ENCODE measurements around the gene SESTD1. TPM values are rescaled to one million over a fixed set of nuclear protein-coding genes. Genes with fewer than 3 reads are reported as not detected.

The SESTD1 gene
- total RNA-seq, 2 experiments from 2014 or later: 8.7 to 10.2 TPM

GRCh38 chr2:179268277-179268925 is 3.8 kb upstream of the SESTD1 start:
- ChIA-PET POLR2A (no interaction called here), CTCF (interaction anchor here (0.9 kb wide), 1 partner anchor 19 kb away, joined by 3 read pairs; no protein-coding TSS in a partner anchor)
- no peak overlapping the region for H3K27ac Mint-ChIP-seq
- H3K36me3 Mint-ChIP-seq (ENCODE audit: low read depth): peaks cover 3% of the 10 kb centered on the region
- peaks cover 12% of the 10 kb centered on the region for H3K4me1 Mint-ChIP-seq (ENCODE audit: low read depth)
- intact Hi-C loops (cut with DNase I, micrococcal nuclease): no loop called here
- Histone ChIP-seq H3K9me3 (ENCODE audit: control insufficient read depth in 1 of 2, insufficient read depth in 1 of 2, low read length in 2 of 2) (no peaks in the 10 kb centered on the region), H3K4me1 (ENCODE audit: insufficient read depth, low read length) (peaks cover 10% of the 10 kb centered on the region), H3K4me3 (ENCODE audit: low read length) (no peak overlapping the region), H3K36me3 (ENCODE audit: insufficient read depth, low read length) (no peaks in the 10 kb centered on the region), H3K27ac (ENCODE audit: low read depth in 1 of 2, low read length in 2 of 2) (no peak overlapping the region), H3K27me3 (ENCODE audit: control insufficient read depth in 1 of 2, insufficient read depth in 2 of 2, low read length in 2 of 2) (peaks cover 0 to 15% of the 10 kb centered on the region in 2 experiments)
- no peak overlapping the region for H3K4me3 Mint-ChIP-seq
- DNase-seq (peak in 1 of 14 experiments; percentile 44), ATAC-seq (ENCODE audit: poor library complexity) (no peak)
- peaks cover 20% of the 10 kb centered on the region for H3K27me3 Mint-ChIP-seq
- TF ChIP-seq, protein P1, sequence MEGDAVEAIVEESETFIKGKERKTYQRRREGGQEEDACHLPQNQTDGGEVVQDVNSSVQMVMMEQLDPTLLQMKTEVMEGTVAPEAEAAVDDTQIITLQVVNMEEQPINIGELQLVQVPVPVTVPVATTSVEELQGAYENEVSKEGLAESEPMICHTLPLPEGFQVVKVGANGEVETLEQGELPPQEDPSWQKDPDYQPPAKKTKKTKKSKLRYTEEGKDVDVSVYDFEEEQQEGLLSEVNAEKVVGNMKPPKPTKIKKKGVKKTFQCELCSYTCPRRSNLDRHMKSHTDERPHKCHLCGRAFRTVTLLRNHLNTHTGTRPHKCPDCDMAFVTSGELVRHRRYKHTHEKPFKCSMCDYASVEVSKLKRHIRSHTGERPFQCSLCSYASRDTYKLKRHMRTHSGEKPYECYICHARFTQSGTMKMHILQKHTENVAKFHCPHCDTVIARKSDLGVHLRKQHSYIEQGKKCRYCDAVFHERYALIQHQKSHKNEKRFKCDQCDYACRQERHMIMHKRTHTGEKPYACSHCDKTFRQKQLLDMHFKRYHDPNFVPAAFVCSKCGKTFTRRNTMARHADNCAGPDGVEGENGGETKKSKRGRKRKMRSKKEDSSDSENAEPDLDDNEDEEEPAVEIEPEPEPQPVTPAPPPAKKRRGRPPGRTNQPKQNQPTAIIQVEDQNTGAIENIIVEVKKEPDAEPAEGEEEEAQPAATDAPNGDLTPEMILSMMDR (IDR thresholded peaks at IDR 0.05): no peak
- H3K9me3 Mint-ChIP-seq: no peaks in the 10 kb centered on the region

GRCh38 chr2:179266271-179266670 is 1.6 kb upstream of the SESTD1 start:
- Histone ChIP-seq H3K4me3 (ENCODE audit: low read length) (no peak overlapping the region), H3K36me3 (ENCODE audit: insufficient read depth, low read length) (no peaks in the 10 kb centered on the region), H3K27me3 (ENCODE audit: control insufficient read depth in 1 of 2, insufficient read depth in 2 of 2, low read length in 2 of 2) (peaks cover 0 to 21% of the 10 kb centered on the region in 2 experiments), H3K4me1 (ENCODE audit: insufficient read depth, low read length) (peaks cover 10% of the 10 kb centered on the region), H3K9me3 (ENCODE audit: control insufficient read depth in 1 of 2, insufficient read depth in 1 of 2, low read length in 2 of 2) (no peaks in the 10 kb centered on the region), H3K27ac (ENCODE audit: low read depth in 1 of 2, low read length in 2 of 2) (no peak overlapping the region)
- CTCF ChIA-PET: no interaction called here
- POLR2A ChIA-PET: no interaction called here
- TF ChIP-seq, protein P1 (IDR thresholded peaks at IDR 0.05): no peak
- Mint-ChIP-seq H3K27me3 (peaks cover 23% of the 10 kb centered on the region), H3K4me1 (ENCODE audit: low read depth) (peaks cover 19% of the 10 kb centered on the region), H3K4me3 (peak overlapping the region; percentile 76), H3K27ac (no peak overlapping the region), H3K9me3 (no peaks in the 10 kb centered on the region), H3K36me3 (ENCODE audit: low read depth) (peaks cover 4% of the 10 kb centered on the region)
- no peak for ATAC-seq (ENCODE audit: poor library complexity)
- no peak for DNase-seq
- intact Hi-C loops (cut with DNase I, micrococcal nuclease): no loop called here

DNA sequence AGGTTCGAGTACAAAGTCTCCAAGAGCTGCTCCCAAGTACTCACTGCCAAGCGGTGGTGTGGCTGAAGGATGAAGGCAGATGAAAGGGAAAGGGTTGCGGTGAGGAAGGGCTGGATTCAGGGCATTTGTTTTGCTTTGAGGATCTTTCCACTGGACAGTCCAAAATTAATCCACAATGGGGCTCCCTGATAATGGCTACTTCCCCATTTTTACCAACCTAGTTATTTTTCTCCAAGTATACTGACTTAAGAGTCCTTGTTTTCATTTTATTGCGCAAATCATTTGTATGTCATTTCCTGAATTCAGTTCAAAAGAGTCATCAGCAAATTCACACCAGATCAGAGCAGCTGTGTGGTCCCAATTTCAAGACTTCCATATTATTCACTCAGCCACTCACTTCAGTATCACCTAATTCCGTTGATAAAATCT is 464 bp upstream of the SESTD1 start:
- CTCF ChIA-PET: no interaction called here
- no peaks in the 10 kb centered on the region for H3K36me3 ChIP-seq (ENCODE audit: insufficient read depth, low read length)
- peaks cover 10% of the 10 kb centered on the region for H3K4me1 ChIP-seq (ENCODE audit: insufficient read depth, low read length)
- H3K27me3 ChIP-seq (ENCODE audit: control insufficient read depth in 1 of 2, insufficient read depth in 2 of 2, low read length in 2 of 2): peaks cover 0 to 21% of the 10 kb centered on the region in 2 experiments
- ATAC-seq (ENCODE audit: poor library complexity) (no peak), DNase-seq (peak in 2 of 14 experiments; percentile 44 to 53)
- TF ChIP-seq, protein P1 (IDR thresholded peaks at IDR 0.05): no peak
- H3K9me3 ChIP-seq (ENCODE audit: control insufficient read depth in 1 of 2, insufficient read depth in 1 of 2, low read length in 2 of 2): no peaks in the 10 kb centered on the region
- peak overlapping the region in 1 of 2 donors; percentile 33 for H3K27ac ChIP-seq (ENCODE audit: low read depth in 1 of 2, low read length in 2 of 2)
- peak overlapping the region; percentile 76 for H3K4me3 Mint-ChIP-seq
- POLR2A ChIA-PET: no interaction called here
- no peaks in the 10 kb centered on the region for H3K9me3 Mint-ChIP-seq
- intact Hi-C loops (cut with DNase I, micrococcal nuclease): no loop called here
- peak overlapping the region; percentile 58 for H3K4me3 ChIP-seq (ENCODE audit: low read length)
- H3K27ac Mint-ChIP-seq: peak overlapping the region; percentile 2
- H3K4me1 Mint-ChIP-seq (ENCODE audit: low read depth): peaks cover 19% of the 10 kb centered on the region
- H3K27me3 Mint-ChIP-seq: peaks cover 23% of the 10 kb centered on the region
- peaks cover 4% of the 10 kb centered on the region for H3K36me3 Mint-ChIP-seq (ENCODE audit: low read depth)

Measured in CD4-positive, alpha-beta T cell (primary cell).